Endodermal cell (in vitro differentiated cells): Measurements from ENCODE around the gene MRPL40. TPM values are rescaled to one million over a fixed set of nuclear protein-coding genes. Genes with fewer than 3 reads are reported as not detected.

Experiments
- DNase-seq: peaks from one replicate; pipeline ENCODE4 v3.0.0-alpha.2; 2017
- H3K27ac ChIP-seq: 2 replicates; pipeline ENCODE4 v1.5.1; 2013; ENCODE audit warnings: mild to moderate bottlenecking, low read depth, low read length, moderate library complexity
- H3K27me3 ChIP-seq: 2 replicates; pipeline ENCODE4 v1.6.1; 2013; ENCODE audit warnings: mild to moderate bottlenecking, low read length, moderate library complexity; ENCODE audit not compliant: insufficient read depth, control insufficient read depth, poor library complexity, severe bottlenecking
- H3K36me3 ChIP-seq: 2 replicates; pipeline ENCODE4 v1.7.0; 2013; ENCODE audit warnings: mild to moderate bottlenecking, low read length, moderate library complexity; ENCODE audit not compliant: control insufficient read depth, insufficient read depth
- H3K4me1 ChIP-seq: one replicate; pipeline ENCODE4 v1.7.0; 2013; ENCODE audit warnings: low read length; ENCODE audit not compliant: control insufficient read depth, insufficient read depth
- H3K4me3 ChIP-seq: 2 replicates; pipeline ENCODE4 v1.5.1; 2013; ENCODE audit warnings: mild to moderate bottlenecking, low read length, moderate library complexity
- H3K9ac ChIP-seq: 2 replicates; pipeline ENCODE4 v1.6.1; 2013; ENCODE audit warnings: mild to moderate bottlenecking, low read length, moderate library complexity; ENCODE audit not compliant: poor library complexity, severe bottlenecking; ENCODE audit errors: extremely low read depth
- H3K9me3 ChIP-seq: 2 replicates; pipeline ENCODE4 v1.6.1; 2013; ENCODE audit warnings: mild to moderate bottlenecking, low read length, moderate library complexity; ENCODE audit not compliant: control insufficient read depth
- H3K27ac Mint-ChIP-seq: 2 replicates; pipeline ENCODE4 v1.8.0; 2020; ENCODE audit warnings: mixed read lengths
- H3K27me3 Mint-ChIP-seq: 2 replicates; pipeline ENCODE4 v1.8.0; 2021; ENCODE audit warnings: mild to moderate bottlenecking, mixed read lengths; ENCODE audit not compliant: insufficient read depth
- H3K36me3 Mint-ChIP-seq: 2 replicates; pipeline ENCODE4 v1.8.0; 2020; ENCODE audit warnings: low read depth, mixed read lengths
- H3K4me1 Mint-ChIP-seq: 2 replicates; pipeline ENCODE4 v1.8.0; 2020; ENCODE audit warnings: mixed read lengths
- H3K4me3 Mint-ChIP-seq: 2 replicates; pipeline ENCODE4 v1.8.0; 2020; ENCODE audit warnings: mild to moderate bottlenecking, moderate library complexity, mixed read lengths
- H3K9me3 Mint-ChIP-seq: 2 replicates; pipeline ENCODE4 v1.8.0; 2020; ENCODE audit warnings: mild to moderate bottlenecking, mixed read lengths
- CTCF ChIP-seq: fragments of 200-600 bp; sonication (generic); conservative IDR thresholded peaks from 2 replicates; pipeline ENCODE4 v1.5.0; 2021; ENCODE audit warnings: antibody characterized with exemption, mild to moderate bottlenecking
- WGBS, 2 experiments: methylation state at CpG; one replicate each; pipeline versions ENCODE4 v1.1.5 to v1.1.7; 2013; ENCODE audit warnings: missing lambda C conversion rate in 2 of 2, mixed read lengths in 1 of 2; ENCODE audit not compliant: insufficient coverage in 1 of 2, insufficient read length in 1 of 2; 5-methylcytosine and 5-hydroxymethylcytosine counted together
- total RNA-seq, 2 donors: library from RNA; stranded (reverse); fragmentation: NEBNext Ultra II Directional in 1 of 2; extraction: Animal tissue kit (Norgen Biotek cat#: 25700) in 1 of 2; gene quantifications; 2 replicates in 1 of 2; 3 replicates in 1 of 2; pipeline ENCODE4 v1.2.1, GENCODE V29; 2021

The MRPL40 gene
- total RNA-seq, 2 donors from 2014 or later, result 20.3 to 26.5 TPM

GRCh38 chr22:19406846-19407245 is 25.5 kb upstream of the MRPL40 start:
- Histone ChIP-seq H3K27me3 (no peaks in the 10 kb centered on the region), H3K4me1 (no peaks in the 10 kb centered on the region), H3K9me3 (no peaks in the 10 kb centered on the region), H3K36me3 (peaks cover 76% of the 10 kb centered on the region), H3K4me3 (no peak overlapping the region), H3K27ac (no peak overlapping the region), H3K9ac (no peak overlapping the region)
- Mint-ChIP-seq H3K27ac (no peak overlapping the region), H3K36me3 (peaks cover 57% of the 10 kb centered on the region), H3K9me3 (no peaks in the 10 kb centered on the region), H3K4me3 (no peak overlapping the region), H3K4me1 (no peaks in the 10 kb centered on the region), H3K27me3 (no peaks in the 10 kb centered on the region)
- 94 to 100% methylated on average over 1 to 4 of the region's 4 CpGs for WGBS, 2 experiments
- TF ChIP-seq CTCF, result no peak
- no peak for DNase-seq

- H3K4me1 ChIP-seq, result no peaks in the 10 kb centered on the region
- H3K4me3 ChIP-seq, result no peak overlapping the region
- Mint-ChIP-seq H3K4me1 (no peaks in the 10 kb centered on the region), H3K9me3 (no peaks in the 10 kb centered on the region), H3K27ac (no peak overlapping the region), H3K4me3 (no peak overlapping the region), H3K36me3 (peaks cover 55% of the 10 kb centered on the region), H3K27me3 (no peaks in the 10 kb centered on the region)
- no peak overlapping the region for H3K9ac ChIP-seq
- peaks cover 70% of the 10 kb centered on the region for H3K36me3 ChIP-seq
- H3K9me3 ChIP-seq, result no peaks in the 10 kb centered on the region
- TF ChIP-seq CTCF, result no peak
- no peaks in the 10 kb centered on the region for H3K27me3 ChIP-seq
- 94 to 99% methylated on average over 16 of the region's 16 CpGs for WGBS, 2 experiments
- H3K27ac ChIP-seq, result no peak overlapping the region
- no peak for DNase-seq
Observed at GRCh38 chr22:19407649-19408606, 24.4 kb upstream of the MRPL40 start.

GRCh38 chr22:19410941-19411689 is 21.2 kb upstream of the MRPL40 start:
- H3K27ac Mint-ChIP-seq, result no peak overlapping the region
- no peak overlapping the region for H3K4me3 ChIP-seq
- H3K9me3 Mint-ChIP-seq, result no peaks in the 10 kb centered on the region
- H3K36me3 Mint-ChIP-seq, result peaks cover 34% of the 10 kb centered on the region
- H3K27ac ChIP-seq, result no peak overlapping the region
- no peaks in the 10 kb centered on the region for H3K4me1 Mint-ChIP-seq
- no peaks in the 10 kb centered on the region for H3K4me1 ChIP-seq
- H3K4me3 Mint-ChIP-seq, result no peak overlapping the region
- no peaks in the 10 kb centered on the region for H3K9me3 ChIP-seq
- WGBS, 2 experiments, result 94 to 98% methylated on average over 6 of the region's 6 CpGs
- DNase-seq, result no peak
- H3K27me3 ChIP-seq, result no peaks in the 10 kb centered on the region
- TF ChIP-seq CTCF, result no peak
- H3K36me3 ChIP-seq, result peaks cover 43% of the 10 kb centered on the region
- no peaks in the 10 kb centered on the region for H3K27me3 Mint-ChIP-seq
- no peak overlapping the region for H3K9ac ChIP-seq
